ENCODE measurements around the gene ZNF423.
"Not testable (repeated sequence)": the region's sequence is repeated elsewhere in the genome, so short reads cannot be mapped to it uniquely, and the experiment has no call there.

ZNF423 gene

DNA sequence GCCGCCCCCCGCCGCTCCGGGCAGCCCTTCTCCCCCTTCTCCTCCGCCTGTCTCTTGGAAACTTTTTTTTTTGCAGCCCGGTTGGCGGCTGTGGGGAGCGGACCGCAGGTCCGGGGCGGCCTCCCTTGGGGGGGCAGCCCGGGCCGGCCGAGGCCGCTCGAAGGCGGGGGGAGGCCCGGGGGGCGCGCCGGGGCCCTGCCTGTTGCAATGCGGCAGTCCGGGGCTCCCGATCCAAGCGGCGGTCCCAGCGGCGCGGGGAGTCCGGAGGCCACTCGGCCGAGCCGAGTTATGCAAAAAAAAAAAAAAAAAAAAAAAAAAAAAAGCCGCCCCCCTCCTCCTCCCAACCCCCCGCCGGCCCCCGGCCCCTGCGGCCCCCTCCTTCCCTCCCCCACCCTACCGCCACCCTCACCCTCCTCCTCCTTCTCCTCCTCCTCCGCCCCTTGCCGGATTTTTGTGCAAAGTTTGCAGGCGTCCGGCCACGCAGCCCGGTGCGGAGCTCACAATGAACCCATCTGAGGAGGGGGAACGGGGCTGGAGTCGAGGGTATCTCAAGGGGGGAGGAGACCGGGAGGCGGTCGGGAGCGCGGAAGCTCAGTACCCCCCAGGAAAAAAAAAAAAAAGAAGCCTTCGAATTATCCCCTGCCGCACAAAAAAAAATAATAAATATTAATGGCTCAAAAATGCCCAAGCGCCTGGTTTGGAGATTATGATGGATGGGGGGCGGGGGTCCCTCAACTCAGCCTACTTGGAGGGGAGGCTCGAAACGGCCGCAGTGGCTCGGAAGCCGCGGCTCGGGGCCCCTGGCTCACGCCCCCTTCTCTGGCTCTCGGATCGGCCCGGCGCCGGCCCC lies at the start of gene ZNF423:
Gene ZNF423, minus strand, starts transcription at position 291 of the 850 bp plus-strand sequence. CDS start 338 bp downstream, outside the sequence.
- H3K4me3 ChIP-seq: peak within 1 kb of the TSS; percentile 50 to 85 (median 55)
- H3K27ac ChIP-seq: peak within 1 kb of the TSS; percentile 61 to 94 (median 82)

DNA sequence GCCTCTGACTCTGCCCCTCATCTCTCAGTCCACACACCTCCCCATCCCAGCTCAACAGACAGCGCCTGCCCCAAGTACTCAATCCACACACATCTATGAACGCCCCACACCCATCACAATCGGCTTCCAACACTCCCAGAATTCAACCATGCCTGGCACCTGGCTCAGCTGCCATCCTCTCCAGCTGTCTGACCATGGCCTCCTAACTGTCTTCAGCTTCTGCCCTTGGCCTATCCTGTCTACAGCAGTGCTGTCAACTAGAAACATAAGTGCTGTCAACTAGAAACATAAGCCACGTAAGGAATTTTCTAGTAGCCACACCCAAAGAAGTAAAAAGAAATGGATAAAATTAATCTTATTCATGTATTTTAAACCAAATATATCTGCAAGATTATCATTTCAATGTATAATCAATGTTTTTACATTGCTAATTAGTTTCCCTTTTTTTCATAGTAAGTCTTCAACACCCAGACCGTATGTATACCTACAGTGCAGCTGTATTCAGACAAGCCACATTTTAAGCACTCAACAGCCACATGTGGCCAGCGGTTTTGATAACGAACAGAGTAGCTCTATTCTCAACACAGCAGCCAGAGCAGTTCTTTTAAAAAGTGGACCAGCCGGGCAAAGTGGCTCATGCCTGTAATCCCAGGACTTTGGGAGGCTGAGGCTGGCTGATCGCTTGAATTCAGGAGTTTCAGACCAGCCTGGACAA lies 48.6 kb upstream of the ZNF423 start:
- Histone ChIP-seq H3K4me3 (no peak overlapping the region), H3K27ac (no peak overlapping the region)

- no peak overlapping the region for H3K4me3 ChIP-seq
- H3K27ac ChIP-seq: no peak overlapping the region
Observed at GRCh38 chr16:49902908-49903307, 47.0 kb upstream of the ZNF423 start.

DNA sequence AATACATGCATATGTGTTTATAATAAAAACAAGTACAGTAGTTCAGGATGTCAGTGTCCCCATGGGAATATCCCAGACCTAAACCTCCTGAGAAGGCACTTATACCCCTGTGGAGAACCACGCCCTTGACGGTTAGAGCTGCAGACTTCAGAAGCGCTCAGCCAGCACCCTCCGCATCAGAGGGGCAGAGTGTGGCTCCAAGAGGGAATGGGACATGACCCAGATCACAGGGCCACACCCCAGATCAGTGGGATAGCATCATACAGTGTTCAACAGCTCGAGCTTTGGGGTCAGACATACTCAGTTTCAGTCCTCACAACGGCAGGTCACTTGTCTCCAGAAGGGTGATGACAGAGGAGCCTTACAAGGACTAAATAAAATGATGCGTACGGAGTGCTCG lies 45.8 kb upstream of the ZNF423 start:
- Histone ChIP-seq H3K4me3 (no peak overlapping the region), H3K27ac (no peak overlapping the region)

DNA sequence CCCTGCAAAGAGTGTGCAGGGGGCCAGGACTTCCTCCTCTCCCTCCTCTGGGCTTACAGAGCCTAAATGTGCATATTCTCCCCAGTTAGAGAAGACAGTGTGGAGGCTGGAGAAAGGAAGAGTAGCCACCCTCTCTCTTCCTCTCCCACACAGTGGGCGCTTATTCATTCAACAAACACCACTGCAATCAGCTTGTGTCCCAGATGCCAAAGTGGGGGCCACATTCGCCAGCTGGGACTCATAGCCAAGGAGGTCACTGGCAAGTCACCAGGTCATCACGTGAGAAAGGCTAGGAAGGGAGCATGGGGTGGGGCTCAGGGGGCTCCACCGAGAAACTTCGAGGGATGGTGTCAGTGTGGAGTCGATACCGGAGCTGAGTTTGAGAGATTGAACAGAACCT lies 45.0 kb upstream of the ZNF423 start:
- Histone ChIP-seq H3K4me3 (no peak overlapping the region), H3K27ac (no peak overlapping the region)

DNA sequence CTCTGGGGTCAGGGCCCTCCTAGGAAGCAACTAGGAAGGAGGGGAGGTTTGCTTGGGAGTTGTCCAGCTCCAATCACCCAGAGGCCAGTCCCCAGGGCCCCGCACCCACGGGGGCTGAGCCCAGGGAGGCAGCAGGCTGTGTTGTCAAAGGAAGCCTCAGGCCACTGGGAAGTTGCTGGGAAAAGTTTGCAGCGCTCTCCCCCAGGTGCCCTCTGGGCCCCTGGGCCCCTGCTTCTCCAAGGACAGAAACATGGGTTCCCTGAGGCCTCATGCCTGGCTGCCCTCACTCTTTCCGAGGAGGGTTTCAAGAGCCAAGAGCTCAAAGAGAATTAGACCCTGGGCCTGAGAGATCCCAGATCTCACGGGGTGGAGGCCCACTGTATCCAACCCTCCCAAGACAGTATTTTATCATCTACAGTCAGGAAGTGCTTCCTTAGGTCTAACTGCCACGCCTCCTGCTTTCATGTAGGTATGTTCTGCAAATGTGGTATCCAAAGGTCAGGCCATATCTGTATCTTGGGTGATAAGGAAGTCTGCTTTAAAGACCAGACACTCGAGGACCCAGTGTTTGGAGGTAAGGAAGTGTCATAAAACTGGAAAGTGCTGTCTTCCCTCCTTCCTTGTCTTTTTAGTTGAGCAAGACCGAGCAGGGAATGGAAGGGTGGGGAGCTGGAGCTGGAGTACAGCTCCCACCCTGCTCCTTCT lies 44.2 kb upstream of the ZNF423 start:
- no peak overlapping the region for H3K4me3 ChIP-seq
- H3K27ac ChIP-seq: no peak overlapping the region

- Histone ChIP-seq H3K4me3 (no peak overlapping the region), H3K27ac (no peak overlapping the region)
Observed at GRCh38 chr16:49896447-49896964, 40.6 kb upstream of the ZNF423 start.

DNA sequence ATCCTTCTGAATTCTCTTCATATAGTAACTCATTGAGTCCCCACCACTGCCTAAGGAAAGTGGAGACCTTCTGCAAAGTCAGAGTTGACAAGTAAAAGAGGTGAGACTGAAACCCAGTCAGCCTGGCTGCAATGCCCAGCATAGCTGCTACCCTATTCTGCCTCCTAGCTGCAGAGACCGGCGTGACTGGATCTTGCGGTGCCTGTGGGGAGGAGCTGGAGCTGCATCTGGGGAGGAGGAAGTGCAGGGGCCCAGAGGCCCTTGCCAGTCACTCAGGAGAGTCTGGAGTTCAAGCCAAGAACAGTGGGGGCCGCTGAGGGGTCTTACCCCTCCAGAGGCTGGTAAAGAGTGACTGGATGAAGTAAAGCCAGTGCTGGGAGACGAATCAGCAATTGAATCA lies 35.0 kb upstream of the ZNF423 start:
- H3K4me3 ChIP-seq: no peak overlapping the region
- no peak overlapping the region for H3K27ac ChIP-seq

DNA sequence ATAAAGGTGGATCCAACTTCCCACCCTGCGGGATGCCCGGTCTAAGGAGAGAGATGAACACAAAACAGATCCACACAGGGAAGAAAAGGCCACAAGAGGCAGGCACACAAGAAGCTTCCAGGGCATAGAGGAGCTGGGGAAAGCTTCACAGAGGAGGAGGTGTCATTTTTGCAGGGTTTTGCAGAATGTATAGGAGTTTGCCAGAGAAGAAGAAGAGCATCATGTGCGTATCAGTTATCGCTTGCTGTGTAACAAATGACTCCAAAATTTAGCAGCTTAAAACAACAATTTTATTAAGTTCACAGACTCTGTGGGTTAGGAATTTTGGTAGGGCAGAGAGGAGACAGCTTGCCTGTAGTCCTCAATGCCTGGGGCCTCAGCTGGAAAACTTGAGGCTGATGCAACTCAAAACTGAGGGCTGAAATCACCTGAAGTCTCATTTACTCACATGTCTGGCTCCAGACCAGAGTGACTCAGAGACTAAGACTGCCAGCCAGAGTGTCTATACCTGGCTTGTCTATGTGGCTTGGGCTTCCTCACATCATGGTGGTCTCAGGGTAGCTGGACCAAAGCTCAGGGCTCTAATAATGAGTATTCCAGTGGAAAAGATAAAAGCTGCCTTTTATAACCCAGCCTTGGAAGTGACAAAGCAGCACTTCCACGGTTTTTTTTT lies 33.9 kb upstream of the ZNF423 start:
- Histone ChIP-seq H3K4me3 (no peak overlapping the region), H3K27ac (no peak overlapping the region)

- no peak overlapping the region for H3K27ac ChIP-seq
- no peak overlapping the region for H3K4me3 ChIP-seq
Observed at GRCh38 chr16:49886554-49887094, 30.7 kb upstream of the ZNF423 start.

- no peak overlapping the region for H3K4me3 ChIP-seq
- H3K27ac ChIP-seq: no peak overlapping the region
Observed at GRCh38 chr16:49884033-49885015, 28.4 kb upstream of the ZNF423 start.

- Histone ChIP-seq H3K27ac (no peak overlapping the region), H3K4me3 (no peak overlapping the region)
Observed at GRCh38 chr16:49883076-49884014, 27.4 kb upstream of the ZNF423 start.

GRCh38 chr16:49881890-49882289 lies 26.0 kb upstream of the ZNF423 start:
- H3K4me3 ChIP-seq: no peak overlapping the region
- H3K27ac ChIP-seq: no peak overlapping the region

DNA sequence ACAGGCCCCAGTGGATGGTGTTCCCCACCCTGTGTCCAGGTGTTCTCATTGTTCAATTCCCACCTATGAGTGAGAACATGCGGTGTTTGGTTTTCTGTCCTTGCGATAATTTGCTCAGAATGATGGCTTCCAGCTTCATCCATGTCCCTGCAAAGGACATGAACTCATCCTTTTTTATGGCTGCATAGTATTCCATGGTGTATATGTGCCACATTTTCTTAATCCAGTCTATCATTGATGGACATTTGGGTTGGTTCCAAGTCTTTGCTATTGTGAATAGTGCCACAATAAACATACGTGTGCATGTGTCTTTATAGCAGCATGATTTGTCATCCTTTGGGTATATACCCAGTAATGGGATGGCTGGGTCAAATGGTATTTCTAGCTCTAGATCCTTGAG lies 22.6 kb upstream of the ZNF423 start:
- H3K4me3 ChIP-seq, H3K27ac ChIP-seq: not testable (repeated sequence)

DNA sequence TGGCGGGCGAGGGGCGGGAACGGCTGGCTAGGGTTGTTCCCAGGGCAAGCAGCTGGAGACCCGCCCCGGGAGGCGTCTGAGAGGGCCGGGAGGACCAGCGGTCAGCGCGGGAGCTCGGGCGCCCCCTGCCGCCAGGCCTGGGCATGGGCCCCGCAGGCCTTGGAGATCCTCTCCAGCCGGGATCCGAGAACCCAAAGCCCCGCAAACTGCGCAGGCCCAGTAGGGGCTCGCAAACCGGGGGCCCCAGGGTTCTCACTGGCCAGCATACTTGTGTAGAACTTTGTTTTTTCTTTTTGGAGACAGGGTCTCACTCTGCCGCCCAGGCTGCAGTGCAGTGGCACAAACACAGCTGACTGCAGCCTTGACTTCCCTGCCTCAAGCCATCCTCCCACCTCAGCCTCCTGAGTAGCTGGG lies 20.8 kb upstream of the ZNF423 start:
- H3K27ac ChIP-seq: peak overlapping the region in 5 of 21 experiments; percentile 6 to 64 (median 42)
- H3K4me3 ChIP-seq: peak overlapping the region in 4 of 7 experiments; percentile 2 to 21 (median 16)

- peak overlapping the region in 5 of 21 experiments; percentile 6 to 64 (median 42) for H3K27ac ChIP-seq
- H3K4me3 ChIP-seq: peak overlapping the region in 4 of 7 experiments; percentile 2 to 21 (median 16)
Observed at GRCh38 chr16:49875806-49876715, 20.1 kb upstream of the ZNF423 start.
